Midbrain (tissue), 1 donor: ENCODE measurements around the gene TMX2.
A peak's percentile ranks its signal among the peaks of the same experiment; 100 is the strongest.
"Not testable (repeated sequence)": the region's sequence is repeated elsewhere in the genome, so short reads cannot be mapped to it uniquely, and the experiment has no call there.

Experiments used
- DNase-seq: peaks from one replicate; lab custom pipeline; 2025; lab: John Stamatoyannopoulos, UW

TMX2 gene

DNA sequence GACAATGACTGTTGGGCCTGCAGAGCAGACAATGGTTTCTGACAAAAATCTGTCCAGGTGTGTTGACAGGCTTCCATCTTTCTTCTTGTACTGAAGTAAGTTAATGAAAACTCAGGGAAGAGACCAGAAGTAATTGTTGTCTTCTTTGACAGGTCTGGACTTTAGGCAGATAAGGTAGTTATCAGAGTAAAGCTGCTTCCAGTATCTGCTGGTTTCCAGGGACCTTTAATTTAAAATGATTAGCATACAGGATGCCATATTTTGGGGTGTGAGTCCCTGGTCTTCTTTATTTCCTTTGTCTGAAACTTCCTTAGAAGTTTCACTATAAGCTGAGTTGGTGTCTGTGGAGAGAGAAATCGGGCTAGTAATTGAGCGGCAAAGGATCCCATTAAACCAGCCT is 1.4 kb downstream of the TMX2 start:
- no peak for DNase-seq

DNA sequence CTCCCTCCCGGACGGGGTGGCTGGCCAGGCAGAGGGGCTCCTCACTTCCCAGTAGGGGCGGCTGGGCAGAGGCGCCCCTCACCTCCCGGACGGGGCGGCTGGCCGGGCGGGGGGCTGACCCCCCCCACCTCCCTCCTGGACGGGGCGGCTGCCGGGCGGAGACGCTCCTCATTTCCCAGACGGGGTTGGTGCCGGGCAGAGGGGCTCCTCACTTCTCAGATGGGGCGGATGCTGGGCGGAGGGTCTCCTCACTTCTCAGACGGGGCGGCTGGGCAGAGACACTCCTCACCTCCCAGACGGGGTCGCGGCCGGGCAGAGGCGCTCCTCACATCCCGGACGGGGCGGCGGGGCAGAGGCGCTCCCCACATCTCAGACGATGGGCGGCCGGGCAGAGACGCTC is 4.3 kb downstream of the TMX2 start:
- DNase-seq = not testable (repeated sequence)

DNA sequence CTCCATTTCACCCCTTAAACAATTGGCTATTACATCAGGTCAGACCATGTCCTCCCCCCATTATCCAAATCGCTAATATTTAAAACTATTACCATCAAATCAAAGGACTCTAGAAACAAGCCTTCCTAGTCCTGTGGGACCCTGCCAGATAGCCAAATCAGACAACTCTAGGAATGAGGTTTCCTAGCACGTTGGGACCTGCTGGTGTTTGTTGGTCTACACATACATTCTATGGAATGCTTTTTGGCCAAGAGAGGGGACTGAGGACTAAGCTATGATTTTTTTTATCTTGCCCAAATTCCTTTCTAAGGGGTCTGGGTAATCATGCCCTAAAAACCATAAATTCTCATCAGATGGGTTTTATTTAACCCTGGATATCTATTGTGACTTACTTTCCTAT is 14.8 kb downstream of the TMX2 start:
- DNase-seq = no peak

DNA sequence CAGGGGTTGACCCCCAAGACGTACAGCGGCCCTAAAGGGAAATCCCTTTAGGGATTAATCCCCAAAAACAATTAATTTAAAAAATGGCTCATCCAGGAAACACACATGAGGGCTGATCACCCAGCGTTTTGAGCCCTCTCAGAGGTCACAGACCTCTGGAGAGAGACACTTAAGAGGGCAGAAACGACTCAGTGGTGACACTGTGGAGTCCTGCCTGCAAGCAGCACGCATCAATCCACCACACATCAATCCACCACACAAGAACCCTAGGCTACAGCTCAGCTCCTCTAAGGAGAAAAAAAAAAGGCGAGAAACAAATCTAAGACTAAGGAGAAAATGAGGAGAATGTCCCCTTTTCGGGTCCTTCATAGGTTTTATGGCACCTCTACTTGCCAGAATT is 16.4 kb downstream of the TMX2 start:
- no peak for DNase-seq

DNA sequence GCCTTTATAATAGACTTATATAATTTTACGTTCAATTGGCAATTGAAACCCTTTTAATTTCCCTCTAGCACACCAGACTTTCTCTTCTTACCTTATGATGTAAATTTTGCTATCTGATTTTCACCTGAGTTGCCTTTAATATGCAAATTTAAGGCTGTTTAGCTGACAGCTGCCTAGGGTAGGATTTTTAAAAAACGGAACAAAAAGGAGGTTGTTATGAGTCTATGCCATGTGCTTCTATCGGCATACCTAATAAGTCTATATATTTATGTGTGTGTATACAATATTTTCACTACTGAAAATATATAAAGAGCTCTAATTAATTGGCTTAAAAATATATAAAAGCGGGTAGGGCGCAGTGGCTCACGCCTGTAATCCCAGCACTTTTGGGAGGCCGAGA is 17.1 kb downstream of the TMX2 start:
- DNase-seq = no peak

DNA sequence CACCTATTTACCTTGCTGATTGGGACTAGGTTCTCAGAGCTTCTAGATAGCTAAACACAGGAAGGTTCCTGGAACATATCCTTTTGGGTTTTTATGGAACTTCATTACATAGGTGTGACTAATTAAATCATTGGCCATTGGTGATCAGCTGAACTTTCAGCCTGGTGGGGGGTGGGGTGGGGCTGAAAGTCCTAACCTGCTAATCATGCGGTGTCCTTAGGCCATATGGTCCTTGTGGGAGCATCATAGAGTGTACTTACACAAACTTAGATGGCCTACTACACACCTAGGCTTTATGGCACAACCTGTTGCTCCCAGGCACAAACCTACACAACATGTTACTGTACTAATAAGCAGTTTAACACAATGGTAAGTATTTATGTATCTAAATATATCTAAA is 20.3 kb downstream of the TMX2 start:
- DNase-seq = no peak

DNA sequence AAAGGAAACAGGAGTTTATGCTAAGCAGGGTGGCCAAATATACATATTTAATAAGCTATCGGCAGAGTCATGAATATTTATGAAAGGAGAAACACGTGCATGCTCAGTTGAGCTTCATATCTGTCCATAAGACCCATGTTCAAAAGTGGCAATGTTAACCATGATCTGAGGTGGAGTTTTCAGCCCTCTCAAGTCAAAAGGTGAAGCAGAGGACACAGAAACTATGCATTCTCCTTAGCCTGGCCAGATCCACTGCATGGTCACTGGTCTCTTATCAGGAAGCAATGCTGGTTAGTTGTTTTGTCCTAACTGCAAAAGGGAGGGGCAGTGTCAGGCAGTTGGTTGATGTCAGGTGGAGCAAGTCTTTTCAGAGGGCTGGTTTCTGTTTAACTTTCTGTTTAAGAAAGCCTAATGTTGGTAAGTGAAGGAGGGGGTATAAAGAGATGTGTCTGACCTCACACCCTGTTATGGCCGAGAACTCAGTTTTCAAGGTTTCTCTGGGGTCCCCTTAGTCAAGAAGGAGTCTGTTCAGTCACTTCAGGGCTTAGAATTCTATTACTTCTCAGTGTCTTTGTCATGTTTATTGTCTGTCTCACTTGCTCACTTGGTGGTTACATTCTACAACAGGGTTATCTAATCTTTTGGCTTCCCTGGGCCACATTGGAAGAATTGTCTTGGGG is 23.4 kb downstream of the TMX2 start:
- no peak for DNase-seq

DNA sequence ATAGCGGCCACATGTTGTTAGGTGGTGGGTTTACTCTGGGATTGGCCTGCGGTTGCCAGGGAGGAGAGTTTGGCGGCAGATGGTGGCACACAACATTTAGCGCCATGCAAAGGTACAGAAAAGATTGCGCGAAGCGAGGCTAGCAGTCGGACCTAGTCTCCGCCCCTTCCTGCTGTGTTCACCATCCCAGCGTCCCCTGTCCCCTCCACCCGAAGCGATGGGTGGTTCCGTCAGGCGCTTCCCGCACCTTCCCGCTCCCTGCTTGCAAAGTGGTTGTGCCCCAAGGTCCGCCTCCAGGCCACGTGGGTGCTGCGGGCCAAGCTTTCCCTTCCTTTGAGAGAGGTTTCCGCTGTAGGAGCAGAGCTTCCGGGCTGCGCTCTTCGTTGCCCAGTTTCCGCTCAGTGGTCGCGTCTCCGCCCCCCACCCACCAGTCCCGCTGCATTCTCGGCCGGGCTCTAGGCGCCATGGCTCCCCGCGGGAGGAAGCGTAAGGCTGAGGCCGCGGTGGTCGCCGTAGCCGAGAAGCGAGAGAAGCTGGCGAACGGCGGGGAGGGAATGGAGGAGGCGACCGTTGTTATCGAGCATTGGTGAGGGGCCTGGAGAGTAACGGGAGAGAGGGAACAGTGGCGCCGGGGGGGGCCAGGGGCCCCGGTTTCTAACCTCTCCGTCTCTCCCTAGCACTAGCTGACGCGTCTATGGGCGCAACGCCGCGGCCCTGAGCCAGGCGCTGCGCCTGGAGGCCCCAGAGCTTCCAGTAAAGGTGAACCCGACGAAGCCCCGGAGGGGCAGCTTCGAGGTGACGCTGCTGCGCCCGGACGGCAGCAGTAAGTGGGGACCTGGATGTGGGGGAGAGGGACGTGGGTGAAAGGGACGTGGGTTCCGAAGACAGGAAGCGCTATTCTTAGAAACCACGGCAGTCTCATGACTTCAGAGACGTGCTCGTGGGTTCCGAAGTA is 29.0 kb downstream of the TMX2 start, which contains the start of gene SELENOH:
TSS of gene SELENOH (plus strand) at position 360 of the 955 bp plus-strand sequence. CDS start at position 465, 105 bp downstream.
- DNase-seq = peak; percentile 93

DNA sequence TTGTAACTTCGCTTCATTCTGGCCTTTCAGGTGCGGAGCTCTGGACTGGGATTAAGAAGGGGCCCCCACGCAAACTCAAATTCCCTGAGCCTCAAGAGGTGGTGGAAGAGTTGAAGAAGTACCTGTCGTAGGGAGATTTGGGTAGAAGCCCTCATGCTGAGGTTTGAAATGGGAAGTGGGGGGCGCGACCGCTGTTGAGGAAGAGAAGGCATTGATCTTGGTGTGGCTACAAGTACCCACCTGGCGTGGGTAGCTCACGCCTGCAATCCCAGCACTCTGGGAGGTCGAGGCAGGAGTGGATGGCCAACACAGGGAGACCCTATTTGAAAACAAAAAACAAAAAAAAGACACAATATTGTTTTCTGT is 29.7 kb downstream of the TMX2 start:
- DNase-seq = no peak

DNA sequence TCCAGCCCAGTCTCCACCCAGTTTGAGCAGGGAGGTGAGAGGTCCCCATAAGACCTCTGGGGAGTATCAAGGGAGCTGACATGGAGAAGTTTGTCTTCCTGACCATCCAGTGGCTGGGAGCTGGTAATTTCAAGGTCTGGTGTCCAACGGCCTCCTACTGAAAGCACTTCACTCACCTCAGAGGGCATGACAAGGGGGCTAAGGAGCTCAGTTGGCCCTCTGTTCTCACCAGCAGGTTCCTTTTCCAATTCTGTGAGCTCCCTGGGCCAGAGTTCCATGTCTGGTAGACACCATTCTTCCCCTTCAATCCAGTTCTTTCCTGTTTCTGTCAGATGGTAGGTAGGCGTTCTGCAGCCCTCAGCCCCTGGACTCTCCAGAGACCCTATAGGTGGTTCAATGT is 32.0 kb downstream of the TMX2 start:
- no peak for DNase-seq

DNA sequence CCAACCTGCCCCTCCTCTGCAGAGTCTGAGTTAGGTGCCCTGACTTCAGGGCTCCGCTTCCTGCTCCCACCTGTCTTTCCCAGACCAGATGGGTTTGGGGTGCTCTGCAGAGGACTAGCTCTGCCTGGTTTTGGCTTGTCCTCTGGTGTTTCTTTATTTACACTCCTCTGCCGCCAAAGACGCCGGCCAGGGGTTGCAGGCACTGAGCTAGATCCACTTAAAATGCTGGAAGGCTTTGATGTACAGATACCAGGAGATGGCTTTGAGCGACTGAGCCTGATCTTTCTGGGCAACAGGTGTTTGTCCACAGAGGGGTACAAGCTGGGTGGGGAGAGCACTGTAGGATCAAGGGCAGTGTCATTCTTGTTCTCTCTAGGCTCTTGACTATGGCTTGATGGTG is 32.8 kb downstream of the TMX2 start:
- DNase-seq = no peak

DNA sequence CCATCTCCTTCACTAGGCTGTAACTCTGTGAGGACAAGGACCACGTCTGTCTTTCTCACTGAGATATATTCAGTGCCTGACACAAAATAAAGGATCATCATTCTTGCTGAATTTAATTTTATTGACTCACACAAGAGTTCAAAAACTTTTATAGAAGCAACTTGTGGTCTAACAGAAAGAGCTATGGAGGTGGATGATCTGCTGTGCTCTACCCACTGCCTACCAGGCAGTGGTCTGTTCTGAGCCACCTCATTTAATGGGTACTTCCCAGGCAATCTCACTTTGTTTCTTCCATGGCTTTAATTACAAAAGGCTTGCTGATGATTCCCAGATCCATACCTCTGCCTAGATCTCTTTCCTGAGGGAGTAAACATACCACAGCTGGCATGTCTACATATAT is 34.5 kb downstream of the TMX2 start:
- no peak for DNase-seq

DNA sequence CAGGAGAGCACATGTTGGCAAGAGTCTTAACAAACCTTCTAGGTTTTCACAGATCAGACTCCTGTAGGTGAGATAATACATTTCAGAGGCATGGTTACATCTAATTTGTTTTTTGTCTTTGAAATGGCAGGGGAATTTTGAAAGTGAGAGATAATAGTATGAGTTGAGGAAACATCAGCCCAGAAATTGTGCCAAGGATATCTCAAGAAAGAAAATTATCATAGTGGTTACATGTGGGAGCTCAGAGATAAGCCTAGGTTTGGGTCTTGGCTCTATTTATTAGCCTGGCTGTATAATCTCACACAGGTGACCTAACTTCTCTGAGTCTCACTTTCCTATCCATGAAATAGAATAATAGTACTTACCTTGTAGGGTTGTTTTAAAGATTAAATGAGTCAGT is 38.8 kb downstream of the TMX2 start:
- no peak for DNase-seq

DNA sequence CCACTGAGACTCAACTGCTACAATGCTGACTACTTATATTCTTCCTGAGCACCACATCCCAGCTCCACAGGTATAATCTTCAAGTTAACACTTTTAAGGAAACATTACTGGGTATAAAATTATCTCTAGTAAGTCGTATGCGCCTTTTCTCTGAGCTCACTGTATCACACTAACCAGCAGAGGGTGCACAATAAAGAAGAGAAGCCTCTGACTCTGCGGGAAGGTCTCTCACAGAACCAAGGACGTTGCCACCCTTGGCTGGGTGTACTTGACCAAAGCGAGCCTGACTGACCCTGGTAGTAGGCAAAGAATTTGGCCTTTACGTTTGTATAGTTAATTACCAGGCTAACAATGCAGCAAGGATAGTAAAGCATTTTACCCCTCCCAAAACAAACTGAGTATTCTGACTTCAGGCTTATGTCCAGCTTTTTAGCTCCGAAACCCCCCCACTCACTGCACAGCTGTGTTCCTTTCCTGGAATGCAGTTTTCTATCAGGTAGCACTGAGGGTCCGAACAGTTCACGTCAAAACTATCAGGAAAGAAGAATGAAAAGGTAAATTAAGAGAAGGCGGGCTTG is 39.4 kb downstream of the TMX2 start, which contains the start of gene BTBD18:
TSS of gene BTBD18 (minus strand) at position 144 of the 578 bp plus-strand sequence. CDS start 631 bp downstream, outside the sequence.
- DNase-seq = peak; percentile 22

DNA sequence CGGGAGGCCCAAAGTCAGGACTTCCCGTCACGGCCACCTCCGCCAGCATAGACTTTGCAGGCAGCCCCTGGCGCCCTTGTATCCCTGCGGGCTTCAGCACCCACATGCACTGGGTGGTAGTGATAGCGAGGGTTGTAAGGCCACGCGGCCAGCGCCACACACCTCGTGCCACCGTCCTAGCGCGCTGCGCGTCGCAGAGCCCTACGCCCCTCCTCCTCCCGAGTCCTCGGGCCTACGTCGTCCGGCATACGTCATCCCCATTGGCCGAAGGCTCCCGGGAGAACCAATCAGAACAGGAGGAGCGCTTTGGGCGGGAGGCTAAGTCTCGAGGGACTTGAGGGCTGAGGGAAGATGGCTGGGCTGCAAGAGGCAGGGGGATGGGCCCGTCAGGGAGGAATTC is 40.6 kb downstream of the TMX2 start:
- DNase-seq = no peak

DNA sequence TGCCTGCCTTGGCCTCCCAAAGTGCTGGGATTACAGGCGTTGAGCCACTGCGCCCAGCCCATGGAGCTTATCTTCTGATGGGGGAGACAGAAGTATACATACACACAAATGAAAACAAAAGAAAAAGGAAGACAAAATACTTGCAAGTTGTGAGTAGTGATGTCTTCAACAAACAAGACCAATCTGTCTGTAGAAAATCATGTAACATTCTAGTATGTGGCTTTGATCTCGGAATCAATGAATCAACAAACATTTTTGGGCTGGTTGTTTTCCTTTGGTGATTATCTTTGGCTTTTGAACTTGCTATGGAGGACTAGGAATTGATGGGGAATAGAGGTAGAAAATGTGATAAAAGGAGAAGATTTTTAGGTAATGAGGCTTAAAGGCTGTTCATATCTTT is 45.8 kb downstream of the TMX2 start:
- DNase-seq = no peak

DNA sequence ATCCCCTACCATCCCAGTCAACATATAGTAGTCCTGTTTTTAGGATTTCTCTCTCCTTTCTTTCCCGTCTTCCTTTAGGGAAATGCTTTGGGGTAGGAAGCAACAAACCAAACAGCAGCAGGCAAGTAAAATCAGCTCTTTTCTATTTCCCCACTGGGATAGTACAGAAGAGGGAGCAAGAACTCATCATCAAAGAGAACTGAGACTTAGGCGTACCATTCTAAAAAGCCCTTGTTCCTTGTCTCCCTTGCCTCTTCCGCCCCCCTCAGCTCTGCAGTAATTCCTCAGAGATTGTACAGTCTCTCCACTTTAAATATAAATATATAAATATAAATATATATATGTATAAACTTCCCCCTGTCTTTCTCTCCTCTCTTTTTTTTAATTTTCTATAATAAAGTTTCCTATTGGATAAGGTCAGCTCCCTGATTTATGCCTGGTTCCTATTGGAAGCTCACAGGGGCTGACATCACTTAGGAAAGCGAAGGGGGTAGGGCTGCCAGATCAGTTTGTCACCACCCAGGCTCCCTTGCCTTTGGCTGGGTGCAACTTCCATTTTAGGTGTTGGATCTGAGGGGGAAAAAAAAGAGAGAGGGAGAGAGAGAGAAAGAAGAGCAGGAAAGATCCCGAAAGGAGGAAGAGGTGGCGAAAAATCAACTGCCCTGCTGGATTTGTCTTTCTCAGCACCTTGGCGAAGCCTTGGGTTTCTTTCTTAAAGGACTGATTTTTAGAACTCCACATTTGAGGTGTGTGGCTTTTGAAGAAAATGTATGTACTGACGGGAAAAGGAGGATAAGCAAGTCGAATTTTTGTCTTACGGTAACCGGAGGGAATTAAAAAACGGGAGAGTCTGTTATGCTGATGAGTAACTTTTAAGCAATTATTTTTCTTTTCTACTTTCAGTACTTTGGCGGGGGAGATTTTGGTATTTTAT is 49.2 kb downstream of the TMX2 start, which contains the start of gene CTNND1:
TSS of gene CTNND1 (plus strand) at position 502 of the 934 bp plus-strand sequence. CDS start 29,677 bp downstream, outside the sequence.
- DNase-seq = peak; percentile 87

DNA sequence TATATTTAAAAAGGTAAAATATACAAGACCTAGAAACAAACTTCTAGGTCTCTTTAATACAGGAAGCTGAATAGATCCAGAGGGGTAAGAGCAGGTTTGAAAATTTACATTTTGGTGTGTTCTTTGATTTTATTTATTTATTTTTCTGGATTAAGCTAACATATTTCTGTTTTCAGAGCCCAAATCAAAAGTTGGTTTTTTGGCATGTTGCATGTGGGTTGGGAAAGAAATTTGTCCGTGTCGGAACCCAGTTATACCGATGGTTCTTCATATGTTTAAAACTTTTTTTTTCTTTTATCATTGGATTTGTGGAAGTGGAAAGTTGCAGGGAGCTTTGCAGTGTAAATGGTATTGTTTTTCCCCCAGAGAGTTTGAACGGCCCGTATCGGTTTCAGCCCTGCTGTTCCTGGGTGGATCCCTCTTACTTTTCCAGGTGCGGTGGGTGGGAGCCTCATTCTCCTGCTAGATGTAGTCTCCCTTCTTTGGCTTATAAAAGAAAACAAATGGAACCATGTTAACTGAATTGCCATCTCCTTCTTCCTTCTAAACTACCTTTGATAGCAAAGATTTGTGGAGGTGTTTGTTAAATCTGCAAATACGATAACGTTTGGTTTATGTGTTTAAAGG is 50.0 kb downstream of the TMX2 start:
- DNase-seq = no peak

DNA sequence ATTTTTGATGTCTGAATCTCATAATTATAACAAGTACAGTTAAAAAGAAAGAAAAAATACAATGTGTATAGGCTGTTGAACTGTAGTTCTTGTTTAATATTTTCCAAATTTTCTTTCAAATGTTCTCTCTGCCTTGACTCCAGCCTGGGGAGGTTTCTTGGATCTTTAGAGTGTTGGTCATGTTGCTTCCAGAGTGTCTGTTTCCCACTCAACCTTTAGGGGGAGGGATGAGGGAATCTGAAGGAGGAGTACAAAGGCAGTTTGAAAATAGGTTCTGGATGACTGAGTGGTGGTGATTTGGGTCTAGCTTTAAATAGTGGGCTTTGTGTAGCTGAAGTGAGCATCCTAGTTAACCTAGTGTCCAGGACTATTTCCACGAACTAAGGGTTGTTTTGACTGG is 51.2 kb downstream of the TMX2 start:
- DNase-seq = peak; percentile 29

DNA sequence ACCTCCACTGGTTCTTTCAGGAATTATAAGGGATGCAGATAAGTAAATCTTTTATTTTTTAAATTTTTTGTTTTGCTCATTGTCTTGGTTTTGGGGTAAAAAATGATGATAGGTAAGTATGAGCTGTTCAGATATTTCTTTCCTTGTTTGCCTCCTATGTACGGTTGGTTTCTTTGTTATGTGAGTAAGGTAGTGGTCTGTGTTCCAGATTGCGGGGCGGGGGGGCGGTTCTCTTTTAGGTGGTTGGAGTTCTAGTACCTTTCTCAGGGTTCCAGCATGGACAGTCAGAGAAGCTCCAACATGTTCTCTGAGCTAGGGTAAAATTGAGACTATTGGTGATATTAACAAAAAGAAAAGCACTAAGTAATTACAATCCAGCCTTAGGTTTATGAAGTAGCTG is 51.6 kb downstream of the TMX2 start:
- DNase-seq = no peak

DNA sequence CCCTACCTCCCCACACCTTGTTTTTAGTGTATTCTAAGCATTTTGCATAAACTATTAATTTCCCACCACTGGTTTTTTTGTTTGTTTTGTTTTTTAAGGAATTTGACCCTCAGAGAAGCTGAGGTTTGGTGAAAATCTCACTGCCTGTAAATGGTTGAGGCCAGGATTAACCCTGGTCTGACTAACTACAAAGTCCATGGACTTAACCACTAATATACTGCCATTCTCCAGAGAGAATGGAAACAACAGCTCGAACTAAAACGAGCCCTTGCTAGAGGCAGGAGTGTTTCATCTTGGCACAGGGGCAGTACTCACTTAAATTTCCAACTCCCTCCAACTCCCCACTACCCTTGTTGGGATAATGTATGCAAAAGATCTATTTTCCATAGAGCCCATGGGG is 52.2 kb downstream of the TMX2 start:
- DNase-seq = no peak
